ENCODE results near the gene BATF. TPM values are rescaled to one million over a fixed set of nuclear protein-coding genes. Genes with fewer than 3 reads are reported as not detected.

Gene BATF
- total RNA-seq, 1 experiment from 2014 or later = not detected

DNA sequence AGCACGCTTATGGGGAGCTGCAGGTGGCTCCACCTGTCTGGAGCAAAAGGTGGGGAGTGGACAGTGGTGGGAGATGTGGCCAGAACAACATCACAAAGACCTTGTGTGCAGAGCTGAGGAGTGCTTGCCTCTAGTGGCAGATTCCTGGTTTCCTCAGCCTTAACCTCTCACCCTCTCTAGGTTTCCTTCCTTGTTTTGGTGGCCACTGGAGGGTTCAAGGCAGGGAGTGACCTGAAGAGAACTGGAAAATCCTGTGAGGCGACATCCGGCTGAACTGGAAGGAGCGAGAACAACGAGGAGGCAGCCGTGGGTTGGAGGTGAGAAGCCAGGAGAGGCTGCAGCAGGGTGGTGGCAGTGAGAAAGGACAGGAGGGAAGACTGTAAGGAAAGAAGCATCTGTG, 49.8 kb downstream of the BATF start:
- in situ Hi-C loops (cut with HindIII; ENCODE audit: low pct_unique_long_range_greater_than_20kb, low sequenced_read_pairs) = loop anchor here (25.0 kb wide), 1 partner anchor 435 kb away; the partner anchor contains the start of gene NEK9
- DNase-seq (ENCODE audit: low read depth) = no peak

DNA sequence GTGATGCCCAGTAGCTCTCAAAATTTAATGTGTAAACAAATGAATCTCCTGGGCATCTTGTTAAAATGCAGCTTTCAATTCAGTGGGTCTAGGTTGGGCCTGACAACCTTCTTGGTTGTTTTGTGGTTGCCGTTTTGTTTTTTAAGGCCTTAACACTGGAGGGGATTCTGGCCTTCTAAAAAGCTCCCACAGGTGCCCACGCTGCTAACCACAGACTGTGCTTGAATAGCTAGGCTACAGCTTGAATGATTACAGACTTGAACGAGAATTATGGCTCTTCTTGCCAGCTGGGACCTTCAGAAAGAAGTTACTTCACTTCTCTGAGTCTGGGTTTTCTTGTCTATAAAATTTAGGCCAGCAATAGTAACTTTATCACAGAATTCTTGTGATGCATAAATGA, 54.8 kb downstream of the BATF start:
- DNase-seq (ENCODE audit: low read depth) = no peak
- in situ Hi-C loops (cut with HindIII; ENCODE audit: low pct_unique_long_range_greater_than_20kb, low sequenced_read_pairs) = no loop called here

DNA sequence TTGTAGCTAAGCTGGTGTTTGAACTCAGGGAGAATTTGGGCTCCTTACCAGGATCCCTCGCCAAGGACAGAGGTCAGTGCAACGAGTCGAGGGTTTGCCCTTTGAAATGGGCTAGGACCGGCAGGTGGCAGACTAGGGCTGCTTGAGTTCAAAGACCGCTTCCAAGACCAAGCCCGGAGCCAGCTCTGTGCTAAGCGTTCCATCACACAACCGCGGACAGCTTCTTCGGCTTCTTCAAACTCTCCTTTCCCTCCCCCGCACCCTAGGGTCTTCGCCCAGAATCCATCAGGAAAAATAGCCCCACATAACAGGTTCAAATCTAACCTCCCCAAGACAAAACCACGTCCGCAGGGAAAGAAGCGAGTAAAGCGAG, 55.4 kb downstream of the BATF start:
- in situ Hi-C loops (cut with HindIII; ENCODE audit: low pct_unique_long_range_greater_than_20kb, low sequenced_read_pairs) = no loop called here
- peak; percentile 68 for DNase-seq (ENCODE audit: low read depth)

DNA sequence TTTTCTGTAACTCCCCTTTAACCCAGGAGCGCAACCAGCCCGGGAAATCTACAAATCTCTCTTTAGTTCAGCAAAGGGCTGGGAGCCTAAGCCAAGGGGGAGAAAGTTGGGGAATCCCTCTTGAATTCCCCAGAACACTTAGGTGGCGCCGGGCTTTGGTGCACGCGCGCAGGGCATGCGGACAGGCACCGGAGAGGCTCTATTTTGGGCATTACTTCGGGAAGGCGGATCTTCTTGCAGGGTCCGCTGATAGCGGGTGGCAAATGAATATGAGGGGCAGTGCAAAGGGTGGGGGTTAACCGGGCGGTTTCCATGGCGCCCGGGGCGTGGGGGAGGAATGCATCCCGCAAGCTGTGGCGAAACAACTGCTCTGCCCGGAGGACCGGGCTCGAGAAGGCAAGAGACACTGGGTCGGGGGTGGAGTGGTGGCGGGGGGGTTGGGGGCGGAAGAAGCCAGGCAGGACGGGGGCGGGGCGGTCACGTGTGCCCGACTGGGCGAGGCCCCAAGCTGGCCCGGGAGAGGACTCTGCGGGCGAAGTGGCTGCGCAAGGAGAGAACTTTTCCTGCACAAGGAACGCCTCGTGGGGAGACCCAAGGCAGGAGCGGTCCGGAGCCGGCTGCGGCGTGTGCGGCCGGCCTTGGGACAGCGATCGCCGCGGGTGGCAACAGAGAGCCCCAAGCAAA, 56.0 kb downstream of the BATF start, which contains the start of gene FLVCR2:
TSS of gene FLVCR2 (plus strand) at position 519 of the 684 bp plus-strand sequence. CDS start 353 bp downstream, outside the sequence.
- peak; percentile 73 for DNase-seq (ENCODE audit: low read depth)
- in situ Hi-C loops (cut with HindIII; ENCODE audit: low pct_unique_long_range_greater_than_20kb, low sequenced_read_pairs) = no loop called here

DNA sequence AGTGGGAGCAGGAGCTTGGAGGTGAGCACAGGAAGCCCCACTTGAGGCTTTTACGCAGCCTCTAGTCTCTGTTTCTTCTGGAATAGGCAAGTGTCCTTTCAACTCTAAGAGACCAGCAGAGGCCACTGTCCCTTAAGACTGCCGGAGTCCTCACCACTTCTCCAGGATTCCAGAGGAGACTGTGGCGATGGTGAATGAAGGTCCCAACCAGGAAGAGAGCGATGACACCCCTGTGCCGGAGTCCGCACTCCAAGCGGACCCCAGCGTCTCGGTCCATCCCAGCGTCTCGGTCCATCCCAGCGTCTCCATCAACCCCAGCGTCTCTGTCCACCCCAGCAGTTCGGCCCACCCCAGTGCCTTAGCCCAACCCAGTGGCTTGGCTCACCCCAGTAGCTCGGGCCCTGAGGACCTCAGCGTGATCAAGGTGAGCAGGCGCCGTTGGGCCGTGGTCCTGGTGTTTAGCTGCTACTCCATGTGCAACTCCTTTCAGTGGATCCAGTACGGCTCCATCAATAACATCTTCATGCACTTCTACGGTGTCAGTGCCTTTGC, 56.6 kb downstream of the BATF start:
- DNase-seq (ENCODE audit: low read depth) = peak; percentile 76
- in situ Hi-C loops (cut with HindIII; ENCODE audit: low pct_unique_long_range_greater_than_20kb, low sequenced_read_pairs) = no loop called here

DNA sequence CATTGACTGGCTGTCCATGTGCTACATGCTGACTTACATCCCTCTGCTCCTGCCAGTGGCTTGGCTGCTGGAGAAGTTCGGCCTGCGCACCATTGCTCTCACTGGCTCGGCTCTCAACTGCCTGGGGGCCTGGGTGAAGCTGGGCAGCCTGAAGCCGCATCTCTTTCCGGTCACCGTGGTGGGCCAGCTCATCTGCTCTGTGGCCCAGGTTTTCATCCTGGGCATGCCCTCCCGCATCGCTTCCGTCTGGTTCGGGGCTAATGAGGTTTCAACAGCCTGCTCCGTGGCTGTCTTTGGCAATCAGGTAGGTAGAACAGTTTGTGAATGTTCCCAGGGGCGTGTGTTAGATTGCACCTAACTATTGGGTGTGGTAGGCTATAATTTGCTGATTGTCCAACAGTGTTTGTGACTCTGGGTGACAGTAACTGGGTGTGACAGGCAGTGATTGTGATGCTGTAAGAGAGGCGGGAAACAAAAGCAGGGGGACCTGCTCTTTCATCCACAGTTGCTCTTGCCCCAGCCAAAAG, 57.1 kb downstream of the BATF start:
- DNase-seq (ENCODE audit: low read depth) = no peak
- in situ Hi-C loops (cut with HindIII; ENCODE audit: low pct_unique_long_range_greater_than_20kb, low sequenced_read_pairs) = no loop called here

DNA sequence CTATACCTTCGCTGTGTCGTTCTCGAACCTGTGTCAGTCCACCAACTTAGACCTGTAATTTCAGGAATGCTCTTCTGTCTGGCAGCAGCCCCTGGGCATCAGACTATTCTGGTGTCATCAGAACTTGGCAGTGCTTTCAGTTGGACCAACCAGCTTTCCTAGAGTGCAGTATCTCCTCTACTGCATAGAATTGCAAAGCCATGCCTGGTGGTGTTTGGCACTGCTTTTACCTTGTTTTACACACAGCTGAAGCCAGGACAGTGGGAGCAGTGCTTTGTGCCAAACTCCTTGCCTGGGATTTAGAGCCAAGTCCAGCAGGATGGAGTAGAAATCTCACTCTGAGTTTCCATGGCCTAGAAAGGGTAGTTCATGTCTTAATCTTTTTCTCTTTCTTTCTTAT, 57.6 kb downstream of the BATF start:
- in situ Hi-C loops (cut with HindIII; ENCODE audit: low pct_unique_long_range_greater_than_20kb, low sequenced_read_pairs) = no loop called here
- DNase-seq (ENCODE audit: low read depth) = no peak

DNA sequence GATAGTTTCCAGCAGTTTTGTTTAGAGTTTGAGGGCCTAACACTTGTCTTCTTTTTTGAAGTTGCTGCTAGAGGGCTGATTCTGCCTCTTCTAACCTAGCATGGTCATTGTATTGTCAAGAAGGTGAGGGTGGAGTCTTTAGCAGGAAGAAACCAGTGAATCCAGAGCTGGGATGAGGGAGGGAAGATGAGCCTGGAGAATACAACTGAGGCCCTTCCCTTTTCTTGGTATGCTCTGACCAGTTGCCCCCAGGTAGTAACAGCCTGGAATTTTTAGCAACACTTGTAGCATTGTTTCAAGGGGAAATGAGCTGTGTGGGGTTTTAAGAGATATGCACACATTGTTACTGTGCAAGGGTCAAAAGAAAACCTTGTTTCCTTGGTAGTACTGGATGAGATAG, 65.1 kb downstream of the BATF start:
- no peak for DNase-seq (ENCODE audit: low read depth)
- in situ Hi-C loops (cut with HindIII; ENCODE audit: low pct_unique_long_range_greater_than_20kb, low sequenced_read_pairs) = no loop called here

DNA sequence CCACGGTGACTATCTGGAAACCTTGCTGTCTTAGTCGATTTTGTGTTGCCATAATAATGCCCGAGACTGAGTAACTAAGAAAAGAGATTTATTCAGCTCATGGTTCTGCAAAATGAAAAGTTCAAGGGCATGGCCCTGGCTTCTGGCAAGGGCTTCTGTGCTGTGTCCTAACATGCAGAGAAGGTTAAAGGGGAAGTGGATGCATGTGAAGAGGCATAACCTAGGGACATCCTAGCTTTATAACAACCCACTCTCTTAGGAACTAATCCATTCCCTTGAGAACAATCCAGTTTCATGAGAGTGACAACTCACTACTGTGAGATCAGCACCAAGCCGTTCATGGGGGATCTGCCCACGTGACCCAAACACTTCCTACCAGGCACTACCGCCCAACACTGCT, 67.7 kb downstream of the BATF start:
- in situ Hi-C loops (cut with HindIII; ENCODE audit: low pct_unique_long_range_greater_than_20kb, low sequenced_read_pairs) = no loop called here

DNA sequence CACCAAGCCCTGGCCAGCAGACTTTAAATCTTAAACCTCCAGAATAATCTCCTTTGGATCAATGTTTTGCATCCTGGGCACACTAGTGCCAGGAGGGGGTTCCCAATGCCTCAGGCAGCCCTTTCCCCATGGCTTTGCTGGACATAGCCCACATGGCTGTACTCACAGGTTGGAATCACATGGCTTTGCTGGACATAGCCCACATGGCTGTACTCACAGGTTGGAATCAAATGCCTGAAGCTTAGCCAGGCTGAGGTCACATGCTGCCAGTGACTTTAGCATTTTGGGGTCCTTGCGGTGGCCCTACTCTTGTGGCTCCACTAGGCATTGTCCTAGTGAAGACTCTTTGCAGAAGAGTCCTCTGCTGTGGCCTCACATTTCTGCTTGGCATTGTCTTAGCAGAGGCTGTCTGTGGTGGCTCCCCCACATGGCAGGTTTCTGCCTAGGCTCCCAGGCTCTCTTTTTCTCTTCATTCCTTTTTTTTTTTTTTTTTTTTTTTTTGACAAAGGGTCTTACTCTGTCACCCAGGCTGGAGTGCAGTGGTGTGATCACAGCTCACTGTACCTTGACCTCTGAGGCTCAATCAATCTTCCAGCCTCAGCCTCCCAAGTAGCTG, 69.2 kb downstream of the BATF start:
- in situ Hi-C loops (cut with HindIII; ENCODE audit: low pct_unique_long_range_greater_than_20kb, low sequenced_read_pairs) = no loop called here
- DNase-seq (ENCODE audit: low read depth) = no peak

More for the DNA sequence above, 67.7 kb downstream of the BATF start:
- no peak for DNase-seq (ENCODE audit: low read depth)

DNA sequence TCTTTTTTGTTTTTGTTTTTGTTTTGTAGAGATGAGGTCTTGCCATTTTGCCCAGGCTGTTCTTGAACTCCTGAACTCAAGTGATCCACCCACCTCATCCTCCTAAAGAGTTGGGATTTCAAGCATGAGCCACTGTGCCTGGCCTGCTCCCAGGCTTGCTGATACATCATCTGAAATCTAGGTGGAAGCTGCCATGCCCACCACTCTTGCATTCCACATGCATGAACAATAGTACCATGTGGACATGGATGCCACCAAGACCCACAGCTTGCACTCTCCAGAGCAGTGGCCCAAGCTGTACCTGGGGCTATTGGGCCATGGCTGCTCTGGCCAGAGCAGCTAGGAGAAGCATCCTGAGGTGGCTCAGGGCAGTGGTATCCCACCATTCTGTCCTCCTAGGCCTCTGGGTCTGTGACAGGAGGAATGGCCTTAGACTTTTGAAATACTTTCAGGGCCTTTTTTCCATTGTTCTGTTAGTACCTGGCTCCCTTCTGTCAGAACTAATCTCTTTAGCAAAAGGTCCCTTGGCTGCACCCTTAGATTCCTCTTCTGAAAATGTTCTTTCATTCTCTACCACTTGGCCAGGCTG, 69.8 kb downstream of the BATF start:
- no peak for DNase-seq (ENCODE audit: low read depth)
- in situ Hi-C loops (cut with HindIII; ENCODE audit: low pct_unique_long_range_greater_than_20kb, low sequenced_read_pairs) = no loop called here

DNA sequence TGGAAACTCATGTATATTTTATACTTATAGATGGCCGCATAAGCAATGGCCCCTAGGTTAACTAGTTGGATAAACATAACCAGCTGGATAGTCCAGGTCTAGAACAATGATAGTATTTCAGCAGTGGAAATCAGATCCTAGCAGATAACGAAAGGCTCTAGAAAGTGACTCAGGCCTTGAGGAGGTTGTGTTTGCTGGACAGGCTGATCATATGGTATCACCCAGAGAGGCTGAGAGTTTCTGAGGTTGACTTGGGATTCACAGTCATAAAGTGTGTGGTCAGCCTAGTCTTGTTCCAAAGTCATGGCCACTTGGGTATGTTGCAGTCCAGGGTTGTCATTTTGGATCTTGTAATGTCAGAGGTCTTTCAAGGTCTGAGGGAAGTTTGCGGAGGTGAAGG, 73.0 kb downstream of the BATF start:
- in situ Hi-C loops (cut with HindIII; ENCODE audit: low pct_unique_long_range_greater_than_20kb, low sequenced_read_pairs) = no loop called here
- DNase-seq (ENCODE audit: low read depth) = no peak

Other genes with a start within 250 kb of the BATF start
- 4.5 and 12.6 TPM in 2 replicates for gene FOS, start 243.6 kb upstream of the BATF start, total RNA-seq (2014; rRNA removed; shearing (Covaris generic); ENCODE audit: low replicate concordance)
- 34.2 and 36.6 TPM in 2 replicates for gene JDP2, start 94.4 kb upstream of the BATF start, total RNA-seq (2014; rRNA removed; shearing (Covaris generic); ENCODE audit: low replicate concordance)
- gene FLVCR2, start 56.2 kb downstream of the BATF start, total RNA-seq (2014; rRNA removed; shearing (Covaris generic); ENCODE audit: low replicate concordance) = 2.9 and 7.0 TPM in 2 replicates
- gene ERG28, start 138.4 kb downstream of the BATF start, total RNA-seq (2014; rRNA removed; shearing (Covaris generic); ENCODE audit: low replicate concordance) = 5.8 and 13.5 TPM in 2 replicates
- 5.7 and 35.3 TPM in 2 replicates for gene TTLL5, start 138.8 kb downstream of the BATF start, total RNA-seq (2014; rRNA removed; shearing (Covaris generic); ENCODE audit: low replicate concordance)